Measurements from ENCODE around the gene TAX1BP3. TPM values are rescaled to one million over a fixed set of nuclear protein-coding genes. Genes with fewer than 3 reads are reported as not detected.

Gene TAX1BP3
- total RNA-seq, 1 donor = 164 TPM

DNA sequence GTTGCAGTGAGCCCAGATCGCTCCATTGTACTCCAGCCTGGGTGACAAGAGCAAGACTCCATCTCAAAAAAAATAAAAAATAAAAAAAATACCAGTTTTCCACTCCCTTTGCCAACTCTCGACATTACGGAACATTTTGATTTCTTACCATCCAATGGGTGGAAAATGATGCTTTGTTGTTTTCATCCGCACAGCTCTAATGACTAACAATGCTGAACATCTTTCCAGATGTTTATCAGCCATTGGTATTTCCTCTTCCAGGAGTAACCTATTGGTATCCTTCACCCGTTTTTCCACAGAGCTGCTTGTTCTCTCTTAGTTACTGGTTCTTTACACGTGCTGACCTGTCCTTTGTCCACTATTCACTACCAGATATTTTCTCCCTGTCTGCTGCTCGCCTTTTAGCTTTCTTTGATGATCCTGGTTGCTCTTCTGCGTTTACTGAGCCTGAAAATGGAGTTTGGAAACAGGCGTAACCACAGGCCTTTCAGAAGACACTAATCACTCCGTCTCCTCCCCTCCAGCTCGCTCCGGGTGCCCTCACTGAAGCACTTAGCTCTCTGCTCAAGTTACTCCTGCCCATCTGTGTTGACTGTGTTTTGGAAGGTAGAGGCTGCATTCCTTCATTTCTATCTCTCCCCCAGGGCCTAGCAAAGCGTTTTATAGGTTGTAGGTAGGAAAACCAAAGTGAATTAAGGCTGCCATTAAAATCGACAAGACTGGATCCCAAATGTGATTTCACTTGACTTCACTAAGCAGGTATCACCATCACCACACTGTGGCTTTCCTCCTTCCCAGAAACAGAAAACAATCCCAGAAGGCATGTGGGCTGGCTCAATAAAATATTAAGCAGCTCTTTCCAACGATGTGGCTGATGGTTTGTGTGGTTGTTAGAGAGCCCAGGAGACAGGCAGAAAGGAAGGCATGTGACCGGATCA, 41.3 kb downstream of the TAX1BP3 start:
- Histone ChIP-seq H3K4me2 (ENCODE audit: insufficient read depth, low read length) (no peak overlapping the region), H4K20me1 (ENCODE audit: insufficient read depth, low read length) (no peaks in the 10 kb centered on the region), H3K4me3 (ENCODE audit: insufficient read depth, low read length) (no peak overlapping the region), H3K79me2 (ENCODE audit: insufficient read depth, low read length) (peaks cover under 1% of the 10 kb centered on the region), H3K36me3 (ENCODE audit: insufficient read depth, low read length) (peaks cover 32% of the 10 kb centered on the region), H3K27ac (ENCODE audit: low read depth, low read length) (no peak overlapping the region), H3K27me3 (ENCODE audit: insufficient read depth, low read length) (no peaks in the 10 kb centered on the region), H3K4me1 (ENCODE audit: insufficient read depth, low read length) (no peaks in the 10 kb centered on the region), H2AFZ (ENCODE audit: low read length) (no peak overlapping the region), H3K9me3 (ENCODE audit: low read depth, low read length) (no peaks in the 10 kb centered on the region)
- TF ChIP-seq, protein P1, sequence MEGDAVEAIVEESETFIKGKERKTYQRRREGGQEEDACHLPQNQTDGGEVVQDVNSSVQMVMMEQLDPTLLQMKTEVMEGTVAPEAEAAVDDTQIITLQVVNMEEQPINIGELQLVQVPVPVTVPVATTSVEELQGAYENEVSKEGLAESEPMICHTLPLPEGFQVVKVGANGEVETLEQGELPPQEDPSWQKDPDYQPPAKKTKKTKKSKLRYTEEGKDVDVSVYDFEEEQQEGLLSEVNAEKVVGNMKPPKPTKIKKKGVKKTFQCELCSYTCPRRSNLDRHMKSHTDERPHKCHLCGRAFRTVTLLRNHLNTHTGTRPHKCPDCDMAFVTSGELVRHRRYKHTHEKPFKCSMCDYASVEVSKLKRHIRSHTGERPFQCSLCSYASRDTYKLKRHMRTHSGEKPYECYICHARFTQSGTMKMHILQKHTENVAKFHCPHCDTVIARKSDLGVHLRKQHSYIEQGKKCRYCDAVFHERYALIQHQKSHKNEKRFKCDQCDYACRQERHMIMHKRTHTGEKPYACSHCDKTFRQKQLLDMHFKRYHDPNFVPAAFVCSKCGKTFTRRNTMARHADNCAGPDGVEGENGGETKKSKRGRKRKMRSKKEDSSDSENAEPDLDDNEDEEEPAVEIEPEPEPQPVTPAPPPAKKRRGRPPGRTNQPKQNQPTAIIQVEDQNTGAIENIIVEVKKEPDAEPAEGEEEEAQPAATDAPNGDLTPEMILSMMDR (IDR thresholded peaks at IDR 0.05; ENCODE audit: extremely low read depth, low read depth, low read length) = no peak
- no peak for DNase-seq (ENCODE audit: insufficient read length, low spot score, missing footprints)

GRCh38 chr17:3622977-3623594, 45.3 kb downstream of the TAX1BP3 start:
- Histone ChIP-seq H3K4me2 (ENCODE audit: insufficient read depth, low read length) (no peak overlapping the region), H3K36me3 (ENCODE audit: insufficient read depth, low read length) (peaks cover 34% of the 10 kb centered on the region), H3K4me1 (ENCODE audit: insufficient read depth, low read length) (no peaks in the 10 kb centered on the region), H3K27ac (ENCODE audit: low read depth, low read length) (no peak overlapping the region), H3K4me3 (ENCODE audit: insufficient read depth, low read length) (no peak overlapping the region), H3K27me3 (ENCODE audit: insufficient read depth, low read length) (no peaks in the 10 kb centered on the region), H3K9me3 (ENCODE audit: low read depth, low read length) (no peaks in the 10 kb centered on the region), H2AFZ (ENCODE audit: low read length) (no peak overlapping the region), H4K20me1 (ENCODE audit: insufficient read depth, low read length) (no peaks in the 10 kb centered on the region), H3K79me2 (ENCODE audit: insufficient read depth, low read length) (no peaks in the 10 kb centered on the region)
- peak; percentile 68 for DNase-seq (ENCODE audit: insufficient read length, low spot score, missing footprints)
- TF ChIP-seq, protein P1 (IDR thresholded peaks at IDR 0.05; ENCODE audit: extremely low read depth, low read depth, low read length) = no peak

DNA sequence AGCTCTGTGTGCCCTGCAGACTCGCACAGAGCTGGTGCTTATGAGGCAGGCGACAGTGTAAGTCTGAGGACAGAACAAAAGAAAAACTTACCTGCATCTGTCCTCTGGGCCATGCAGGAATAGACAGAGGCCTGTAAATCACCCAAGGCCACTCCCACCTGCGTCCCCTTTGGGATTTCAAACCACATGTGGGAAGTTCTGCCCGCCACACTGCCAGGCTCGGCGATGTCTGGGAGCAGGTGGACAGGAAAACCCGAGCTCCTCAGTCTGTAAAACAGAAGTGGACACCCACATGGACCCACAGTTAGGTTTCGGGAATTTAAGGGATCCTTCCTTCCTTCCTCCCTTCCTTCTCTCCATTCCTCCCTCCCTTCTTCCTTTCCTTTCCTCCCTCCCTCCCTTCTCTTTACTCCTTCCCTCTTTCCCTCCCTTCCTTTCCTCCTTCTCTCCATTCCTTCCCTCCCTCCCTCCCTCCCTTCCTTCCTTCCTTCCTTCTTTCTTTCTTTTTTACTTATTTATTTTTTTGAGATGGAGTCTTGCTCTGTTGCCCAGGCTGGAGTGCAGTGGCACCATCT, 47.1 kb downstream of the TAX1BP3 start:
- no peak overlapping the region for H3K4me3 ChIP-seq (ENCODE audit: insufficient read depth, low read length)
- no peak overlapping the region for H2AFZ ChIP-seq (ENCODE audit: low read length)
- H3K27ac ChIP-seq (ENCODE audit: low read depth, low read length) = no peak overlapping the region
- H3K79me2 ChIP-seq (ENCODE audit: insufficient read depth, low read length) = no peaks in the 10 kb centered on the region
- peaks cover 39% of the 10 kb centered on the region for H3K36me3 ChIP-seq (ENCODE audit: insufficient read depth, low read length)
- TF ChIP-seq, protein P1 (IDR thresholded peaks at IDR 0.05; ENCODE audit: extremely low read depth, low read depth, low read length) = no peak
- H3K27me3 ChIP-seq (ENCODE audit: insufficient read depth, low read length) = no peaks in the 10 kb centered on the region
- no peak for DNase-seq (ENCODE audit: insufficient read length, low spot score, missing footprints)
- H4K20me1 ChIP-seq (ENCODE audit: insufficient read depth, low read length) = no peaks in the 10 kb centered on the region
- H3K4me2 ChIP-seq (ENCODE audit: insufficient read depth, low read length) = no peak overlapping the region
- H3K4me1 ChIP-seq (ENCODE audit: insufficient read depth, low read length) = no peaks in the 10 kb centered on the region
- no peaks in the 10 kb centered on the region for H3K9me3 ChIP-seq (ENCODE audit: low read depth, low read length)

Data from osteoblast (primary cell).